Immature natural killer cell (primary cell): ENCODE results near the gene CACNG3. TPM values are rescaled to one million over a fixed set of nuclear protein-coding genes. Genes with fewer than 3 reads are reported as not detected.
"Not testable (repeated sequence)": the region's sequence is repeated elsewhere in the genome, so short reads cannot be mapped to it uniquely, and the experiment has no call there.

Source experiments
- DNase-seq, 3 donors: peaks; one replicate each; pipeline ENCODE4 v3.0.0; 2022; ENCODE audit warnings: mixed read lengths in 1 of 3
- H3K27ac Mint-ChIP-seq, 6 donors: one replicate each; pipeline ENCODE4 v1.8.0; 2020; ENCODE audit warnings: mixed read lengths in 6 of 6, mild to moderate bottlenecking in 5 of 6, inconsistent platforms in 4 of 6, moderate library complexity in 3 of 6
- H3K27me3 Mint-ChIP-seq, 3 donors: one replicate each; pipeline ENCODE4 v1.8.0; 2020 to 2021; ENCODE audit warnings: low read depth in 3 of 3, mild to moderate bottlenecking in 3 of 3, mixed read lengths in 3 of 3, moderate library complexity in 3 of 3, inconsistent platforms in 1 of 3
- H3K36me3 Mint-ChIP-seq, 3 donors: one replicate each; pipeline ENCODE4 v1.8.0; 2020; ENCODE audit warnings: mixed read lengths in 3 of 3, inconsistent platforms in 2 of 3, mild to moderate bottlenecking in 2 of 3
- H3K4me1 Mint-ChIP-seq, 2 donors: one replicate each; pipeline ENCODE4 v1.8.0; 2020; ENCODE audit warnings: inconsistent platforms in 2 of 2, mild to moderate bottlenecking in 2 of 2, mixed read lengths in 2 of 2, moderate library complexity in 1 of 2
- H3K4me3 Mint-ChIP-seq, 5 donors: one replicate each; pipeline ENCODE4 v1.8.0; 2020; ENCODE audit warnings: mild to moderate bottlenecking in 5 of 5, mixed read lengths in 5 of 5, inconsistent platforms in 3 of 5, moderate library complexity in 3 of 5
- H3K9me3 Mint-ChIP-seq, 6 donors: one replicate each; pipeline ENCODE4 v1.8.0; 2020; ENCODE audit warnings: mild to moderate bottlenecking in 6 of 6, mixed read lengths in 6 of 6, inconsistent platforms in 4 of 6, moderate library complexity in 3 of 6
- polyA plus RNA-seq, 3 donors: library from polyadenylated mRNA; unstranded; fragments of 300-500 nt; fragmentation: Illumina TruSeq; gene quantifications; one replicate each; pipeline ENCODE4 v1.2.3, GENCODE V29; 2021

CACNG3 gene
- polyA plus RNA-seq, 3 donors from 2014 or later, result not detected

DNA sequence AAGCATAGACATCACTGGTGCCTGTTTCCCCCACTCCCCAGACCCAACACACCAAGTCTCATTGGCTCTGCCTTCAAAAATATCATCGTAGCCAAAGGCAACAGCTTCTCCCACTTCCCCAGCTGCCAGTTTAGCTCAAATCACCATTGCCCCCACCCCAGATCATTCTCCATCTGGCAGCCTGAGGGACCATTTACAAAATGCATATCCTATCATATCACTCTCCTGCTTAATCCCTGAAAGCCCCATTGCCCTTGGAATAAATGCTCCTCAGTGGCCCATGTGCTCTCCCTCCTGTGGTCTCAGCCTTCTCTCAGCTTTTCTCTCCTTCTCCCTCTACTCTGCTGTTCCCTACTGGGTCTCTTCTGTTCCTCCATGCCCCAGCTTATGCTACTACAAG lies 68.3 kb downstream of the CACNG3 start:
- no peaks in the 10 kb centered on the region for H3K4me1 Mint-ChIP-seq
- no peak overlapping the region for H3K27ac Mint-ChIP-seq
- H3K36me3 Mint-ChIP-seq, result no peaks in the 10 kb centered on the region
- DNase-seq, result no peak
- peaks cover 1 to 10% (median 5%) of the 10 kb centered on the region in 3 donors for H3K27me3 Mint-ChIP-seq
- H3K4me3 Mint-ChIP-seq, result no peak overlapping the region
- H3K9me3 Mint-ChIP-seq, result no peaks in the 10 kb centered on the region

- no peak for DNase-seq
- Mint-ChIP-seq H3K27me3 (peaks cover 1 to 15% (median 7%) of the 10 kb centered on the region in 3 donors), H3K9me3 (no peaks in the 10 kb centered on the region), H3K27ac (no peak overlapping the region), H3K36me3 (no peaks in the 10 kb centered on the region), H3K4me1 (no peaks in the 10 kb centered on the region), H3K4me3 (no peak overlapping the region)
Measured at GRCh38 chr16:24328835-24329452, 72.8 kb downstream of the CACNG3 start.

DNA sequence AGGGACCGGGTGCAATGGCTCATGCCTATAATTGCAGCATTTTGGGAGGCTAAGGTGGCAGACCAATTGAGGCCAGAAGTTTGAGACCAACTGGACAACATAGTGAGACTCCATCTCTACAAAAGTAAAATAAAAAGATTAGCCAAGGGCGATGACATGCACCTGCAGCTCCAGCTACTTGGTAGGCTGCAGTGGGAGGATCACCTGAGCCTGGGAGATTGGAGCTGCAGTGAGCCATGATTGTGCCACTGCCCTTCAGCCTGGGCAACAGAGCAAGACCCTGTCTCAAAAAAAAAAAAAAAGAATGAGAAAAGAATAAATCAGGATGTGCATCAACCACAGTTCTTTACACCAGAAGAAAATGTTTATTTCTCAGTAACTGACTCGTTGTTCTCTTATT lies 76.0 kb downstream of the CACNG3 start:
- DNase-seq, result no peak
- Mint-ChIP-seq H3K4me1 (no peaks in the 10 kb centered on the region), H3K36me3 (peaks cover 0 to 2% (median 0%) of the 10 kb centered on the region in 3 donors), H3K9me3 (peaks cover 0 to 4% (median 3%) of the 10 kb centered on the region in 6 donors), H3K27me3 (peaks cover 0 to 12% (median 7%) of the 10 kb centered on the region in 3 donors), H3K4me3 (no peak overlapping the region), H3K27ac (no peak overlapping the region)

DNA sequence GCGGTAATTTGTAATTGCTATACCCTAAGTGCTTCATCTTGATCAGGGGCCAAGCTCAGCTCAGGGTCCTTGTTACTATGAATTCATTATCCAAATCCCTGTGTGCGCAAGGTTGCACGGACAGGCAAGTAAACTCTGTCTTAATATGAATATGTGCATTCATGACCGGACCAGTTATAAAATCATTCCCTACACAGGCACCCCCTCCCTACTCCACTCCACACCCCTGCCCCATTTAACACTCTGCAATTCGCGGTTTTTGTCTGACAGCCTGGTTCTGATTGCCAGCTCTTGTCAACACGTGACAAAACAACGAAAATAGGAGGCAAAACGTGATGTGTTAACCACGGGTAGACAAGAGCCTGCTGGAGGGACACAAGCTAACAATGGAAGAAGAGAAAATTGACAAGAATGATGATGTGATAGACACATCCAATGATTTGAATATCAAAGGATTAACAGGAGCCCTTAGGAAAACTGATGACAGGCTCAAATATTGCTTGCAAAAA lies 76.5 kb downstream of the CACNG3 start:
- no peaks in the 10 kb centered on the region for H3K4me1 Mint-ChIP-seq
- peaks cover 0 to 2% (median 0%) of the 10 kb centered on the region in 3 donors for H3K36me3 Mint-ChIP-seq
- no peak for DNase-seq
- H3K4me3 Mint-ChIP-seq, result no peak overlapping the region
- no peak overlapping the region for H3K27ac Mint-ChIP-seq
- H3K27me3 Mint-ChIP-seq, result peaks cover 0 to 12% (median 5%) of the 10 kb centered on the region in 3 donors
- peaks cover 0 to 4% (median 3%) of the 10 kb centered on the region in 6 donors for H3K9me3 Mint-ChIP-seq

GRCh38 chr16:24336491-24336890 lies 80.4 kb downstream of the CACNG3 start:
- Mint-ChIP-seq H3K27ac (no peak overlapping the region), H3K27me3 (peaks cover 0 to 12% (median 2%) of the 10 kb centered on the region in 3 donors), H3K4me3 (no peak overlapping the region), H3K9me3 (peaks cover 0 to 4% (median 3%) of the 10 kb centered on the region in 6 donors), H3K36me3 (peaks cover 0 to 2% (median 0%) of the 10 kb centered on the region in 3 donors), H3K4me1 (no peaks in the 10 kb centered on the region)
- DNase-seq, result no peak

- peaks cover 0 to 2% (median 0%) of the 10 kb centered on the region in 3 donors for H3K36me3 Mint-ChIP-seq
- H3K4me3 Mint-ChIP-seq, result no peak overlapping the region
- peaks cover 0 to 4% (median 3%) of the 10 kb centered on the region in 6 donors for H3K9me3 Mint-ChIP-seq
- H3K27me3 Mint-ChIP-seq, result peaks cover 0 to 10% (median 0%) of the 10 kb centered on the region in 3 donors
- no peak overlapping the region for H3K27ac Mint-ChIP-seq
- no peaks in the 10 kb centered on the region for H3K4me1 Mint-ChIP-seq
- DNase-seq, result no peak
Measured at GRCh38 chr16:24337013-24337412, 80.9 kb downstream of the CACNG3 start.

DNA sequence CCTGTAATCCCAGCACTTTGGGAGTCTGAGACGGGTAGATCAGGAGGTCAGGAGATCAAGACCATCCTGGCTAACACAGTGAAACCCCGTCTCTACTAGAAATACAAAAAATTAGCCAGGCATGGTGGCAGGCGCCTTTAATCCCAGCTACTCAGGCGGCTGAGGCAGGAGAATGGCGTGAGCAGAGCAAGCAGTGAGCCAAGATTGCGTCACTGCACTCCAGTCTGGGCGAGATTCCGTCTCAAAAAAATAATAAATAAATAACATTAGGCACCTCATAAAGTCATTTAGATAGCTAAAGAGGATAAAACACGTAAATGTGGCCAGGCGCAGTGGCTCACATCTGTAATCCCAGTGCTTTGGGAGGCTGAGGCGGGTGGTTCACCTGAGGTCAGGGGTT lies 87.7 kb downstream of the CACNG3 start:
- H3K4me3 Mint-ChIP-seq, DNase-seq, H3K27ac Mint-ChIP-seq, H3K36me3 Mint-ChIP-seq, H3K4me1 Mint-ChIP-seq, H3K27me3 Mint-ChIP-seq, H3K9me3 Mint-ChIP-seq: not testable (repeated sequence)

DNA sequence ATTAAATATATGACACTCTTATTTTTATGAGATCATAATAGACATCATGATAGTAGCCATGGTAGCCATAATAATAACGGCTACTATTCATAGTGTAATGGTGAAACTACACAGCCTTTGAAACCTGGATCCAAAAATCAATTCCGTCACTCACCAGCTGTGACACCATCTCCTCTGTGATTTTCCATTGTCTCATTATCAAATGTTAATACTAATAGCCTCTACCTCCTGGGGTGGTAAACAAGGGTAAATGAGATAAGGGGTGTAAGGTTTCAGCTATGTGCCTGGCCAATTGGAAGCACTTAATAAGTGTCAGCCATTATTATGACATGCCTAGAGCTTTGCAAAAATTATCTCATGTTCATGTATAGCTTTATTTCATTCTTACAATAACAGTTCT lies 88.6 kb downstream of the CACNG3 start:
- H3K9me3 Mint-ChIP-seq, result no peaks in the 10 kb centered on the region
- H3K4me3 Mint-ChIP-seq, result no peak overlapping the region
- peaks cover 0 to 5% (median 4%) of the 10 kb centered on the region in 3 donors for H3K27me3 Mint-ChIP-seq
- no peaks in the 10 kb centered on the region for H3K4me1 Mint-ChIP-seq
- H3K36me3 Mint-ChIP-seq, result no peaks in the 10 kb centered on the region
- H3K27ac Mint-ChIP-seq, result no peak overlapping the region
- no peak for DNase-seq

GRCh38 chr16:24345704-24346103 lies 89.6 kb downstream of the CACNG3 start:
- peaks cover 0 to 5% (median 4%) of the 10 kb centered on the region in 3 donors for H3K27me3 Mint-ChIP-seq
- H3K4me1 Mint-ChIP-seq, result no peaks in the 10 kb centered on the region
- no peak overlapping the region for H3K27ac Mint-ChIP-seq
- H3K4me3 Mint-ChIP-seq, result no peak overlapping the region
- no peaks in the 10 kb centered on the region for H3K36me3 Mint-ChIP-seq
- no peak for DNase-seq
- H3K9me3 Mint-ChIP-seq, result no peaks in the 10 kb centered on the region

DNA sequence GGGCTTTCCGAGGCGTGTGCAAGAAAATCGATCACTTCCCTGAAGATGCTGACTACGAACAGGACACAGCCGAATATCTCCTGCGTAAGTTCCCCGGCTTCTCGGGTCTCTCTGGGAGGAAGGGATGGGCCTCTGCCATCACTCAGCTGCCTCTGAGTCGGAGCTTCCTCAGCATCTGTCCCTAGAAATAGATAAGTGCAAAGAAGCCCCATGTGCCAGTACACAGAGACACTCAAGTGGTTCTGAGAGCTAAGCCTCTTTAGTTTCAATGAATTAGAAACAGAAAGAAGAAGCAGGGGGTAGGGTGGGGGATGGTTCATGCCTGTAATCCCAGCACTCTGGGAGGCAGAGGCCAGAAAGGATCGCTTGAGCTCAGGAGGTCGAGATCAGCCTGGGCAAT lies 90.6 kb downstream of the CACNG3 start:
- no peaks in the 10 kb centered on the region for H3K4me1 Mint-ChIP-seq
- H3K27ac Mint-ChIP-seq, result no peak overlapping the region
- DNase-seq, result no peak
- H3K36me3 Mint-ChIP-seq, result no peaks in the 10 kb centered on the region
- H3K27me3 Mint-ChIP-seq, result peaks cover 0 to 5% (median 3%) of the 10 kb centered on the region in 3 donors
- no peak overlapping the region for H3K4me3 Mint-ChIP-seq
- peaks cover 0 to 2% (median 0%) of the 10 kb centered on the region in 6 donors for H3K9me3 Mint-ChIP-seq

- Mint-ChIP-seq H3K36me3 (no peaks in the 10 kb centered on the region), H3K27ac (no peak overlapping the region), H3K4me1 (no peaks in the 10 kb centered on the region), H3K9me3 (peaks cover 0 to 2% (median 0%) of the 10 kb centered on the region in 6 donors), H3K27me3 (peaks cover 0 to 5% (median 3%) of the 10 kb centered on the region in 3 donors), H3K4me3 (no peak overlapping the region)
- no peak for DNase-seq
Measured at GRCh38 chr16:24347556-24347955, 91.4 kb downstream of the CACNG3 start.

GRCh38 chr16:24348545-24349290 lies 92.6 kb downstream of the CACNG3 start:
- H3K4me1 Mint-ChIP-seq, result no peaks in the 10 kb centered on the region

DNA sequence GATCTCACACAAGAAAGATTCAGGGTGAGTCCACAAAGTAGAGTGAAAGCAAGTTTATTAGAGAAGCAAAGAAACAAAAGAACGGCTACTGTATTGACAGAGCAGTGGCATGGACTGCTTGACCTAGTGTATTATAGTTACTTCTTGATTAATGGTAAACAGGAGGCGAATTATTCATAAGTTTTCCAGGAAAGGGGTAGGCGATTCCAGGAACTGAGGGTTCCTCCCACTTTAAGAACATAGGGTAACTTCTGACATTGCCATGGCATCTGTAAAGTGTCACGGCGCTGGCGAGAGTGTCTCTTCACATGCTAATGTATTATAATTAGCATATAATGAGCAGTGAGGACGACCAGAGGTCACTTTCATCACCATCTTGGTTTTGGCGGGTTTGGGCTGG lies 93.2 kb downstream of the CACNG3 start:
- H3K27me3 Mint-ChIP-seq, result peaks cover 0 to 5% (median 3%) of the 10 kb centered on the region in 3 donors
- H3K4me1 Mint-ChIP-seq, result no peaks in the 10 kb centered on the region
- H3K9me3 Mint-ChIP-seq, result peaks cover 0 to 2% (median 0%) of the 10 kb centered on the region in 6 donors
- H3K36me3 Mint-ChIP-seq, result no peaks in the 10 kb centered on the region
- DNase-seq, result no peak
- no peak overlapping the region for H3K27ac Mint-ChIP-seq
- H3K4me3 Mint-ChIP-seq, result no peak overlapping the region

More at GRCh38 chr16:24348545-24349290, 92.6 kb downstream of the CACNG3 start:
- no peak for DNase-seq
- no peaks in the 10 kb centered on the region for H3K36me3 Mint-ChIP-seq
- H3K27me3 Mint-ChIP-seq, result peaks cover 0 to 5% (median 3%) of the 10 kb centered on the region in 3 donors
- H3K4me3 Mint-ChIP-seq, result no peak overlapping the region
- peaks cover 0 to 2% (median 0%) of the 10 kb centered on the region in 6 donors for H3K9me3 Mint-ChIP-seq
- H3K27ac Mint-ChIP-seq, result no peak overlapping the region

- DNase-seq, result no peak
- H3K27ac Mint-ChIP-seq, result no peak overlapping the region
- no peaks in the 10 kb centered on the region for H3K4me1 Mint-ChIP-seq
- H3K36me3 Mint-ChIP-seq, result no peaks in the 10 kb centered on the region
- H3K9me3 Mint-ChIP-seq, result peaks cover 0 to 5% (median 0%) of the 10 kb centered on the region in 6 donors
- H3K4me3 Mint-ChIP-seq, result no peak overlapping the region
- H3K27me3 Mint-ChIP-seq, result peaks cover 0 to 5% (median 2%) of the 10 kb centered on the region in 3 donors
Measured at GRCh38 chr16:24352746-24353145, 96.6 kb downstream of the CACNG3 start.
